Measurements from ENCODE around the gene ECSIT. TPM values are rescaled to one million over a fixed set of nuclear protein-coding genes. Genes with fewer than 3 reads are reported as not detected.

The ECSIT gene
- total RNA-seq, 1 experiment from 2014 or later, result 39.8 TPM

- Mint-ChIP-seq H3K27ac (ENCODE audit: unreplicated experiment) (no peak overlapping the region), H3K4me1 (ENCODE audit: low read depth, unreplicated experiment) (no peaks in the 10 kb centered on the region), H3K36me3 (ENCODE audit: insufficient read depth, unreplicated experiment) (peaks cover 20% of the 10 kb centered on the region), H3K27me3 (ENCODE audit: insufficient read depth, unreplicated experiment) (peaks cover 6% of the 10 kb centered on the region), H3K9me3 (ENCODE audit: unreplicated experiment) (no peaks in the 10 kb centered on the region), H3K4me3 (ENCODE audit: unreplicated experiment) (no peak overlapping the region)
- H3K9me3 ChIP-seq, result no peaks in the 10 kb centered on the region
- no peak overlapping the region for H3K4me3 ChIP-seq (ENCODE audit: low read depth, low read length)
- BruUV-seq (replicated peaks), result no TSS peak
- intact Hi-C loops (cut with micrococcal nuclease; ENCODE audit: unreplicated experiment), result no loop called here
- no peak for TF ChIP-seq CTCF (IDR thresholded peaks at IDR 0.05; ENCODE audit: insufficient read depth in 1 of 2, low read depth in 1 of 2, low read length in 1 of 2, severe bottlenecking in 1 of 2, unreplicated experiment in 1 of 2)
- no peaks in the 10 kb centered on the region for H3K36me3 ChIP-seq (ENCODE audit: control insufficient read depth, insufficient read depth, low read length)
- peaks cover 16% of the 10 kb centered on the region for H3K4me1 ChIP-seq
- CTCF ChIA-PET, result no interaction called here
- DNase-seq, result no peak
- no peaks in the 10 kb centered on the region; the same call in 1 of the 2 replicates for H3K27me3 ChIP-seq (replicated peaks; ENCODE audit: control insufficient read depth, insufficient read depth, low read length)
- POLR2A ChIA-PET, result no interaction called here
Measured at GRCh38 chr19:11485245-11485837, 43.6 kb downstream of the ECSIT start.

GRCh38 chr19:11483366-11484111, 45.4 kb downstream of the ECSIT start:
- no TSS peak for BruUV-seq (replicated peaks)
- Mint-ChIP-seq H3K27me3 (ENCODE audit: insufficient read depth, unreplicated experiment) (peaks cover 7% of the 10 kb centered on the region), H3K4me3 (ENCODE audit: unreplicated experiment) (no peak overlapping the region), H3K4me1 (ENCODE audit: low read depth, unreplicated experiment) (no peaks in the 10 kb centered on the region), H3K36me3 (ENCODE audit: insufficient read depth, unreplicated experiment) (peaks cover 20% of the 10 kb centered on the region), H3K9me3 (ENCODE audit: unreplicated experiment) (no peaks in the 10 kb centered on the region), H3K27ac (ENCODE audit: unreplicated experiment) (no peak overlapping the region)
- intact Hi-C loops (cut with micrococcal nuclease; ENCODE audit: unreplicated experiment), result no loop called here
- Histone ChIP-seq H3K36me3 (ENCODE audit: control insufficient read depth, insufficient read depth, low read length) (no peaks in the 10 kb centered on the region), H3K27me3 (replicated peaks; ENCODE audit: control insufficient read depth, insufficient read depth, low read length) (no peaks in the 10 kb centered on the region; the same call in 1 of the 2 replicates), H3K4me3 (ENCODE audit: low read depth, low read length) (no peak overlapping the region), H3K4me1 (peaks cover 16% of the 10 kb centered on the region), H3K9me3 (no peaks in the 10 kb centered on the region)
- ChIA-PET POLR2A (interaction anchor here (1.6 kb wide), 1 partner anchor 65 kb away, joined by 5 read pairs; the partner anchor contains the start of gene RGL3), CTCF (interaction anchor here (0.6 to 1.7 kb wide), 4 partner anchors 43 to 109 kb away, joined by 5 to 16 read pairs (median 8); partner anchors contain the start of gene SWSAP1)
- TF ChIP-seq CTCF (IDR thresholded peaks at IDR 0.05; ENCODE audit: insufficient read depth in 1 of 2, low read depth in 1 of 2, low read length in 1 of 2, severe bottlenecking in 1 of 2, unreplicated experiment in 1 of 2), result no peak
- no peak for DNase-seq

- no peaks in the 10 kb centered on the region for H3K36me3 ChIP-seq (ENCODE audit: control insufficient read depth, insufficient read depth, low read length)
- BruUV-seq (replicated peaks), result no TSS peak
- no peaks in the 10 kb centered on the region; the same call in 1 of the 2 replicates for H3K27me3 ChIP-seq (replicated peaks; ENCODE audit: control insufficient read depth, insufficient read depth, low read length)
- H3K4me1 ChIP-seq, result peaks cover 16% of the 10 kb centered on the region
- CTCF ChIA-PET, result interaction anchor here (0.5 to 1.7 kb wide), 14 partner anchors 8 to 170 kb away, joined by 3 to 42 read pairs (median 4); partner anchors contain the start of genes ECSIT, ODAD3, PRKCSH and SWSAP1
- POLR2A ChIA-PET, result interaction anchor here (1.0 to 1.6 kb wide), 5 partner anchors 8 to 108 kb away, joined by 3 to 7 read pairs (median 5); partner anchors contain the start of genes RGL3 and SWSAP1
- Mint-ChIP-seq H3K27me3 (ENCODE audit: insufficient read depth, unreplicated experiment) (peaks cover 9% of the 10 kb centered on the region), H3K36me3 (ENCODE audit: insufficient read depth, unreplicated experiment) (peaks cover 20% of the 10 kb centered on the region), H3K27ac (ENCODE audit: unreplicated experiment) (peak overlapping the region; percentile 19), H3K4me3 (ENCODE audit: unreplicated experiment) (peak overlapping the region; percentile 71), H3K4me1 (ENCODE audit: low read depth, unreplicated experiment) (no peaks in the 10 kb centered on the region), H3K9me3 (ENCODE audit: unreplicated experiment) (no peaks in the 10 kb centered on the region)
- peak overlapping the region; percentile 45 for H3K4me3 ChIP-seq (ENCODE audit: low read depth, low read length)
- DNase-seq, result peak; percentile 78 to 88
- no peaks in the 10 kb centered on the region for H3K9me3 ChIP-seq
- TF ChIP-seq CTCF (IDR thresholded peaks at IDR 0.05; ENCODE audit: insufficient read depth in 1 of 2, low read depth in 1 of 2, low read length in 1 of 2, severe bottlenecking in 1 of 2, unreplicated experiment in 1 of 2), result peak; percentile 81 to 91
- intact Hi-C loops (cut with micrococcal nuclease; ENCODE audit: unreplicated experiment), result loop anchor here (1.0 kb wide), 2 partner anchors 101 to 189 kb away; no protein-coding TSS in a partner anchor
Measured at GRCh38 chr19:11482384-11483050, 46.4 kb downstream of the ECSIT start.
